ENCODE data around the gene SULT1C2. TPM values are rescaled to one million over a fixed set of nuclear protein-coding genes. Genes with fewer than 3 reads are reported as not detected.
"Not testable (repeated sequence)": the region's sequence is repeated elsewhere in the genome, so short reads cannot be mapped to it uniquely, and the experiment has no call there.

The SULT1C2 gene
- total RNA-seq, 1 experiment from 2014 or later, result not detected

DNA sequence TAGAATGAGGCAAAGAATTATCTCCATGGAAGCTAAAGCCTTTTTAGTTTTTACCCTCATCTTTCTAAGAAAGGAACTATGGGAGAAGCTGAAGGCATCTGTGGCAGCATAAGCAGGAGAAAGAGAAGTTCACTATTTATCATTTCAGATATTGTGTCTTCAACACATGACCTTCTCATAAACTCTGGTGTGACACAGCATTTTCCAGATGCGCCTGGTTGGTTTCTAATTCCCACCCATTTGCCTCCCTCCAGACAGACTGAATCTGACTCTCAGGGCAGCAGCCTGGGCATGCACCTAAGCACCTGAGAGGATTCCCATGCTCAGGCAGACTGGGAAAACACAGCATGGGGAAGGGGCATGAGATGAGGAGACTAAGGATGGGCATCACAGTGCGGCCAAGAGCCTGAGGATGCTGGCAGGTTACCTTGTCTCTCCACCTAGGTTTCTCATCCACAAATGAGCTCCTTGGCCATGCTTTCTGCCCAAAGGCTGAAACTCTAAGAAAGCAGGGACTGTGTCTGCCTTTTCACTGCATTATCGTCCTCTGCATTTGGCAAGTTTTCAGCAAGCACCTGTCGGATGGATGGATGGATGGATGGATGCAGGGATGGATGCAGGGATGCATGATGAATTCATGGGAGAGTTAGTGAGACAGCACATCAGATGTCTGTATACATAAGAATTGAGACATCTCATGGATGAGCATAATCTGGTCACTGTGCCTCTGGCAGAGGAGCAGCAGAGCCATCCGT, 60.3 kb downstream of the SULT1C2 start:
- DNase-seq (ENCODE audit: extremely low read depth, low read depth), result no peak

DNA sequence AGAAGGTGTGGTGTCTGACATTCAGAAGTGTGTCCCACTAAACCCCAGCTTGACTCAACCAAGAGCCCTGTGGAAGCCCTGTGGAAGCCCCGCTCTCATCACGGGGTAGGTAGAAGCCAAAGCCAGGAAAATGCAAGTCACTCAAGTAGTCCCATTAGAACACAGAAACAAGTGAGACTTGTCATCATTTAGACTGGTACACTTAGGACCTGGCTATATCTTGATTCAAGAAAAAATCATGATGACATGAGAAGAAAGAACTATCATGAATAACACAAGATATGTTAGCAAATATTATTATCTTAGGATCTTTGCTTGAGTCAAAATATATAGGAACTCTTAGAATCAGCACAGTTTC, 60.9 kb downstream of the SULT1C2 start:
- no peak for DNase-seq (ENCODE audit: extremely low read depth, low read depth)

- no peak for DNase-seq (ENCODE audit: extremely low read depth, low read depth)
Measured at GRCh38 chr2:108351889-108352288, 63.2 kb downstream of the SULT1C2 start.

DNA sequence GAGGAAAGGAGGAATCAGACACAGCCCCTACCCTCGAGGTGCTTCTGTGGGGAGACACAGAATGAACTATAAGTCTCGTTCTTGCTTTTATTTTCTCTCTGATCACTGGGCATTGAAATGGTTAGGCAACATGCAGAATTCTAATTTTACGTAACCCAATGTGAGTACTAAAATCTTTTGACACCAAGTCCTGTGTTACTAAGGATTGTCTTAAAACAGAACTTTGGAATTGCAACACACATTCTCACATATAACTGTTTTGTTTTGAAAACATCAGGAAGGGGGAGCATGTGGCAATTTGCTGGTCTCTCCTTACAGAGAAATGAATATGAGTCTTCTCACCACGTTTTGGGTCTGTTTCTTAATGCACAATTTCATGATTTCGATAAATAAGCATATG, 65.4 kb downstream of the SULT1C2 start:
- DNase-seq (ENCODE audit: extremely low read depth, low read depth), result no peak

- DNase-seq (ENCODE audit: extremely low read depth, low read depth), result no peak
Measured at GRCh38 chr2:108355906-108356734, 67.4 kb downstream of the SULT1C2 start.

DNA sequence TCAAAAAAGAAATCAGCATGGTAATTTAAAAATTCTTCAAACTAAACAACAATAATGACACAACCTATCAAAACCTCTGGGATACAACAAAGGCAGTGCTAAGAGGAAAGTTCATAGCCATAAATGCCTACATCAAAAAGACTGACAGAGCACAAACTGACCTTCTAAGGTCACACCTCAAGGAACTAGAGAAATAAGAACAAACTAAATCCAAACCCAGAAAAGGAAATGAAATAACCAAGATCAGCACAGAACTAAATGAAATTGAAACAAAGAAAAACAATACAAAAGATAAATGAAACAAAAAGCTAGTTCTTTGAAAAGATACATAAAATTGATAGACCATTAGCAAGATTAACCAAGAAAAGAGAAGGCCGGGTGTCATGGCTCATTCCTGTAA, 70.6 kb downstream of the SULT1C2 start:
- DNase-seq (ENCODE audit: extremely low read depth, low read depth), result not testable (repeated sequence)

Other genes with a start within 250 kb of the SULT1C2 start
- gene SULT1C3, start 48.9 kb upstream of the SULT1C2 start, total RNA-seq (2014; rRNA removed; shearing (Covaris generic)), result not detected in 2 replicates
- not detected in 2 replicates for gene SULT1C4, start 89.1 kb downstream of the SULT1C2 start, total RNA-seq (2014; rRNA removed; shearing (Covaris generic))
- gene GCC2, start 160.3 kb downstream of the SULT1C2 start, total RNA-seq (2014; rRNA removed; shearing (Covaris generic)), result 21.1 and 27.3 TPM in 2 replicates
- gene LIMS1, start 245.6 kb downstream of the SULT1C2 start, total RNA-seq (2014; rRNA removed; shearing (Covaris generic)), result 35.4 and 42.8 TPM in 2 replicates